ENCODE measurements around the gene SHISA2.

- no peak for TF ChIP-seq POLR2A (IDR thresholded peaks at IDR 0.05)
- no peak for TF ChIP-seq CTCF (IDR thresholded peaks at IDR 0.05 in 4 of 5, conservative IDR thresholded peaks at IDR 0.05 in 1 of 5)
These were observed 5.2 kb downstream of the SHISA2 start for GRCh38 chr13:26046639-26047038.

All from gastrocnemius medialis (tissue), 4 donors.